H9 (cell line): ENCODE measurements around the gene UGT1A7. TPM values are rescaled to one million over a fixed set of nuclear protein-coding genes. Genes with fewer than 3 reads are reported as not detected.

Experiments
- DNase-seq: peaks from one replicate; pipeline ENCODE4 v3.0.0-alpha.2; 2017
- H2AFZ ChIP-seq: one replicate; pipeline ENCODE4 v1.6.1; 2013; ENCODE audit warnings: mild to moderate bottlenecking, low read length, control low read depth, moderate library complexity
- H2AK5ac ChIP-seq: 2 replicates; pipeline ENCODE4 v1.6.1; 2013; ENCODE audit warnings: low read length, control low read depth, mixed read lengths; ENCODE audit not compliant: insufficient read length
- H2BK120ac ChIP-seq: one replicate; pipeline ENCODE4 v1.6.1; 2013; ENCODE audit warnings: low read depth, mild to moderate bottlenecking, low read length, control low read depth, inconsistent platforms; ENCODE audit not compliant: poor library complexity, severe bottlenecking
- H2BK12ac ChIP-seq: 2 replicates; pipeline ENCODE4 v1.6.1; 2013; ENCODE audit warnings: low read length, control low read depth, mixed read lengths, low read depth; ENCODE audit not compliant: insufficient read length
- H2BK15ac ChIP-seq: 2 replicates; pipeline ENCODE4 v1.6.1; 2013; ENCODE audit warnings: low read depth, low read length, control low read depth
- H2BK20ac ChIP-seq: one replicate; pipeline ENCODE4 v1.6.1; 2013; ENCODE audit warnings: low read depth, mild to moderate bottlenecking, low read length, control low read depth, inconsistent platforms; ENCODE audit not compliant: poor library complexity, severe bottlenecking
- H2BK5ac ChIP-seq: 2 replicates; pipeline ENCODE4 v1.6.1; 2013; ENCODE audit warnings: low read length, control low read depth, mixed read lengths; ENCODE audit not compliant: insufficient read length
- H3K14ac ChIP-seq: 2 replicates; pipeline ENCODE4 v1.6.1; 2013; ENCODE audit warnings: low read length, control low read depth; ENCODE audit not compliant: insufficient read depth
- H3K18ac ChIP-seq: 2 replicates; pipeline ENCODE4 v1.6.1; 2013; ENCODE audit warnings: low read depth, mild to moderate bottlenecking, mixed read lengths, low read length, control low read depth; ENCODE audit not compliant: insufficient read length
- H3K23ac ChIP-seq: 2 replicates; pipeline ENCODE4 v1.6.1; 2013; ENCODE audit warnings: low read length, control low read depth, mixed read lengths, low read depth; ENCODE audit not compliant: insufficient read length
- H3K23me2 ChIP-seq: 2 replicates; pipeline ENCODE4 v1.6.1; 2013; ENCODE audit warnings: low read depth, mild to moderate bottlenecking, mixed read lengths, low read length, control low read depth; ENCODE audit not compliant: insufficient read length, poor library complexity, severe bottlenecking
- H3K27ac ChIP-seq: 2 replicates; pipeline ENCODE4 v1.5.1; 2013; ENCODE audit warnings: low read length, control low read depth, mixed read lengths, low read depth; ENCODE audit not compliant: insufficient read length
- H3K27me3 ChIP-seq: 2 replicates; pipeline ENCODE4 v1.6.1; 2013; ENCODE audit warnings: low read length, control low read depth, inconsistent platforms; ENCODE audit not compliant: insufficient read depth
- H3K4ac ChIP-seq: 2 replicates; pipeline ENCODE4 v1.6.1; 2013; ENCODE audit warnings: low read depth, mild to moderate bottlenecking, control low read depth, inconsistent platforms, low read length, moderate library complexity
- H3K4me1 ChIP-seq: 2 replicates; pipeline ENCODE4 v1.6.1; 2013; ENCODE audit warnings: low read length, control low read depth, inconsistent platforms; ENCODE audit not compliant: insufficient read depth
- H3K4me2 ChIP-seq: 2 replicates; pipeline ENCODE4 v1.6.1; 2013; ENCODE audit warnings: low read length, control low read depth, mixed read lengths; ENCODE audit not compliant: insufficient read length, insufficient read depth
- H3K56ac ChIP-seq: 2 replicates; pipeline ENCODE4 v1.6.1; 2013; ENCODE audit warnings: low read depth, mild to moderate bottlenecking, mixed read lengths, low read length, control low read depth; ENCODE audit not compliant: insufficient read length
- H3K79me1 ChIP-seq: 2 replicates; pipeline ENCODE4 v1.6.1; 2013; ENCODE audit warnings: low read depth, mild to moderate bottlenecking, moderate library complexity, low read length, control low read depth, inconsistent platforms; ENCODE audit not compliant: insufficient read depth, poor library complexity, severe bottlenecking
- H3K79me2 ChIP-seq: 2 replicates; pipeline ENCODE4 v1.6.1; 2013; ENCODE audit warnings: low read length, control low read depth, inconsistent platforms; ENCODE audit not compliant: insufficient read depth
- H3K9ac ChIP-seq: 2 replicates; pipeline ENCODE4 v1.6.1; 2013; ENCODE audit warnings: low read length, control low read depth, mixed read lengths; ENCODE audit not compliant: insufficient read length; ENCODE audit errors: extremely low read depth
- H3K9me3 ChIP-seq: one replicate; pipeline ENCODE4 v1.6.1; 2013; ENCODE audit warnings: low read depth, low read length, inconsistent platforms; ENCODE audit not compliant: control insufficient read depth
- H3T11ph ChIP-seq: one replicate; pipeline ENCODE4 v1.6.1; 2013; ENCODE audit warnings: mild to moderate bottlenecking, low read length, control low read depth, inconsistent platforms
- H4K20me1 ChIP-seq: one replicate; pipeline ENCODE4 v1.6.1; 2013; ENCODE audit not compliant: control insufficient read depth, insufficient read length, insufficient read depth
- H4K5ac ChIP-seq: 2 replicates; pipeline ENCODE4 v1.6.1; 2013; ENCODE audit warnings: low read depth, mild to moderate bottlenecking, mixed read lengths, low read length, control low read depth; ENCODE audit not compliant: insufficient read length
- H4K8ac ChIP-seq: replicated peaks from 2 replicates; pipeline ENCODE4 v1.6.1; 2013; ENCODE audit warnings: low read length, control low read depth, mixed read lengths, low read depth; ENCODE audit not compliant: insufficient read length
- H4K91ac ChIP-seq: 2 replicates; pipeline ENCODE4 v1.6.1; 2013; ENCODE audit warnings: low read depth, mild to moderate bottlenecking, moderate library complexity, mixed read lengths, low read length, control low read depth; ENCODE audit not compliant: insufficient read length
- H3K27ac Mint-ChIP-seq, 3 experiments: 2 replicates in 2 of 3; 3 replicates in 1 of 3; pipeline ENCODE4 v1.8.0; 2020 to 2021; ENCODE audit warnings: mixed read lengths in 3 of 3, mild to moderate bottlenecking in 1 of 3, moderate library complexity in 1 of 3
- H3K27me3 Mint-ChIP-seq: 2 replicates; pipeline ENCODE4 v1.8.0; 2021; ENCODE audit warnings: low read depth, mild to moderate bottlenecking, moderate library complexity, mixed read lengths
- H3K36me3 Mint-ChIP-seq, 3 experiments: 2 replicates in 2 of 3; 3 replicates in 1 of 3; pipeline ENCODE4 v1.8.0; 2020 to 2021; ENCODE audit warnings: low read depth in 3 of 3, mixed read lengths in 3 of 3; ENCODE audit not compliant: insufficient read depth in 1 of 3
- H3K4me1 Mint-ChIP-seq, 2 experiments: 2 replicates each; pipeline ENCODE4 v1.8.0; 2020; ENCODE audit warnings: mixed read lengths in 2 of 2
- H3K4me3 Mint-ChIP-seq, 2 experiments: 2 replicates in 1 of 2; 3 replicates in 1 of 2; pipeline ENCODE4 v1.8.0; 2020 to 2021; ENCODE audit warnings: mild to moderate bottlenecking in 2 of 2, mixed read lengths in 2 of 2, moderate library complexity in 1 of 2
- H3K9me3 Mint-ChIP-seq, 2 experiments: 2 replicates in 1 of 2; 3 replicates in 1 of 2; pipeline ENCODE4 v1.8.0; 2020; ENCODE audit warnings: mild to moderate bottlenecking in 2 of 2, mixed read lengths in 2 of 2, moderate library complexity in 1 of 2
- CTCF ChIP-seq: fragments of 200-600 bp; sonication (generic); conservative IDR thresholded peaks from 3 replicates; pipeline ENCODE4 v1.8.0; 2021; ENCODE audit warnings: antibody characterized with exemption, mild to moderate bottlenecking
- WGBS: extraction: QIAGEN DNeasy Blood & Tissue Kit; methylation state at CpG from one replicate; pipeline ENCODE4 v1.1.7; 2013; ENCODE audit warnings: missing lambda C conversion rate, low lambda C conversion rate, mixed read lengths; ENCODE audit not compliant: insufficient read length; ENCODE audit errors: extremely low coverage; 5-methylcytosine and 5-hydroxymethylcytosine counted together
- total RNA-seq: library from RNA; stranded (reverse); gene quantifications from 2 replicates; pipeline ENCODE4 v1.2.1, GENCODE V29; 2021

The UGT1A7 gene
- total RNA-seq, 1 experiment from 2014 or later, result not detected

DNA sequence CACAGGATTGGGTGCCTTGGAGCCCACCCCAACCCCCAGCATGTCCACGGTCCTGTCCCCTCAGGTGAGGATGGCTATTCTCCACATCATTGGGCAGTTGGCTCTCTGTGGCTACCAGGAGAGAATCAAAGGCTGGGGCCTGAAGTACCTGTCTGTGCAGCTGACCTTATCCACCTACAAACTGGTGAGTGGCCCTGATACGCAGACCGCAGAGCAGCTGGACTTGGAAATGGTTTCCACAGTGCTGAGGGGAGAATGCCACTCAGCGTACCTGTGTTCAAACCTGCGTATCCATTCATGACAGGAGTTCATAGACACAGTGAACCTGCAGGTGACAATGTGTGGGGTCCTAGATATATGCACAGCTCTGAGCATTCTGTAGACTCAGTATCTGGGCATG, 118.0 kb downstream of the UGT1A7 start:
- no peaks in the 10 kb centered on the region for H3K79me2 ChIP-seq
- Mint-ChIP-seq H3K27ac (no peak overlapping the region), H3K36me3 (peaks cover 0 to 5% (median 4%) of the 10 kb centered on the region in 3 experiments; a peak in 2 of 7 replicates), H3K27me3 (peaks cover 12% of the 10 kb centered on the region), H3K4me1 (peaks cover 2 to 4% of the 10 kb centered on the region in 2 experiments; a peak in 3 of 4 replicates), H3K4me3 (no peak overlapping the region), H3K9me3 (peaks cover 14 to 18% of the 10 kb centered on the region in 2 experiments)
- no peak for DNase-seq
- H2BK15ac ChIP-seq, result no peak overlapping the region
- H3K4me1 ChIP-seq, result no peaks in the 10 kb centered on the region
- H4K8ac ChIP-seq, result no peak overlapping the region
- H3K23me2 ChIP-seq, result no peaks in the 10 kb centered on the region
- no peak overlapping the region for H4K91ac ChIP-seq
- no peak overlapping the region for H2BK120ac ChIP-seq
- no peak for TF ChIP-seq CTCF
- H3K79me1 ChIP-seq, result no peaks in the 10 kb centered on the region
- H2AK5ac ChIP-seq, result no peak overlapping the region
- no peak overlapping the region for H2BK12ac ChIP-seq
- no peak overlapping the region for H2BK20ac ChIP-seq
- H4K20me1 ChIP-seq, result no peaks in the 10 kb centered on the region
- H2BK5ac ChIP-seq, result no peak overlapping the region
- H3K56ac ChIP-seq, result no peak overlapping the region
- WGBS, result no CpG with 5 or more reads among the region's 5 CpGs
- H3K4me2 ChIP-seq, result no peak overlapping the region
- H3K23ac ChIP-seq, result no peak overlapping the region
- no peak overlapping the region for H3T11ph ChIP-seq
- no peak overlapping the region for H3K9ac ChIP-seq
- no peaks in the 10 kb centered on the region for H3K27me3 ChIP-seq
- no peak overlapping the region for H3K14ac ChIP-seq
- no peak overlapping the region for H3K18ac ChIP-seq
- H3K4ac ChIP-seq, result no peak overlapping the region
- no peak overlapping the region for H3K27ac ChIP-seq
- H3K9me3 ChIP-seq, result no peaks in the 10 kb centered on the region
- H2AFZ ChIP-seq, result no peak overlapping the region
- H4K5ac ChIP-seq, result no peak overlapping the region
